ENCODE results near the gene PRPF6. TPM values are rescaled to one million over a fixed set of nuclear protein-coding genes. Genes with fewer than 3 reads are reported as not detected.

PRPF6 gene
- polyA plus RNA-seq, 2 of the 4 experiments (the other 2 are of a cell fraction), result 42.8 to 47.2 TPM

GRCh38 chr20:64076061-64076997 is 95.4 kb downstream of the PRPF6 start:
- H3K9me3 ChIP-seq, result no peaks in the 10 kb centered on the region
- no peak for DNase-seq (ENCODE audit: low read depth in 1 of 2, low spot score in 1 of 2)
- no peak for FAIRE-seq
- H3K4me3 ChIP-seq, result no peak overlapping the region
- 98% methylated on average over 13 of the region's 22 CpGs for WGBS (ENCODE audit: missing lambda C conversion rate)
- H3K4me2 ChIP-seq, result no peak overlapping the region
- no peak for ATAC-seq
- no peak for TF ChIP-seq BHLHE40 (IDR thresholded peaks at IDR 0.05; ENCODE audit: low read depth, low read length)
- no peak overlapping the region for H3K27ac ChIP-seq
- POLR2A ChIA-PET, result interaction anchor here (0.6 kb wide), 1 partner anchor 166 kb away, joined by 4 read pairs; no protein-coding TSS in a partner anchor
- peaks cover 21% of the 10 kb centered on the region for H3K4me1 ChIP-seq
- CTCF ChIA-PET, result interaction anchor here (0.6 to 2.9 kb wide), 10 partner anchors 16 to 90 kb away, joined by 3 to 11 read pairs (median 4); no protein-coding TSS in a partner anchor

GRCh38 chr20:64077094-64077493 is 96.2 kb downstream of the PRPF6 start:
- FAIRE-seq (no peak), ATAC-seq (no peak), DNase-seq (ENCODE audit: low read depth in 1 of 2, low spot score in 1 of 2) (no peak)
- ChIA-PET CTCF (interaction anchor here (0.8 to 2.9 kb wide), 4 partner anchors 25 to 69 kb away, joined by 3 to 11 read pairs (median 4); no protein-coding TSS in a partner anchor), POLR2A (no interaction called here)
- Histone ChIP-seq H3K4me1 (peaks cover 21% of the 10 kb centered on the region), H3K4me3 (no peak overlapping the region), H3K9me3 (no peaks in the 10 kb centered on the region), H3K4me2 (no peak overlapping the region), H3K27ac (no peak overlapping the region)
- WGBS (ENCODE audit: missing lambda C conversion rate), result 91% methylated on average over 8 of the region's 8 CpGs
- TF ChIP-seq CBX8 (IDR thresholded peaks at IDR 0.05) (no peak), PHF8 (IDR thresholded peaks at IDR 0.05; ENCODE audit: borderline replicate concordance, low read depth) (no peak), ZFP36 (IDR thresholded peaks at IDR 0.05; ENCODE audit: borderline replicate concordance, partially characterized antibody) (no peak), POLR2A (IDR thresholded peaks at IDR 0.05; ENCODE audit: low read length) (no peak), ZNF302 (CRISPR knock-in tag; IDR thresholded peaks at IDR 0.05) (no peak), HOXB5 (CRISPR knock-in tag; IDR thresholded peaks at IDR 0.05) (no peak), RCOR1 (IDR thresholded peaks at IDR 0.05; ENCODE audit: low read depth, low read length) (no peak), USF2 (IDR thresholded peaks at IDR 0.05) (no peak), MAX (IDR thresholded peaks at IDR 0.05) (no peak), HMGXB4 (CRISPR knock-in tag; IDR thresholded peaks at IDR 0.05; ENCODE audit: borderline replicate concordance) (no peak), EHMT2 (IDR thresholded peaks at IDR 0.05; ENCODE audit: low read depth) (no peak), CHD2 (IDR thresholded peaks at IDR 0.05; ENCODE audit: low read length, partially characterized antibody) (no peak)

GRCh38 chr20:64077541-64077875 is 96.6 kb downstream of the PRPF6 start:
- DNase-seq (ENCODE audit: low read depth in 1 of 2, low spot score in 1 of 2), result no peak
- no peak overlapping the region; the same call in 2 of the 3 replicates for H3K4me2 ChIP-seq
- CTCF ChIA-PET, result interaction anchor here (0.6 to 4.4 kb wide), 5 partner anchors 8 to 43 kb away, joined by 3 to 34 read pairs (median 4); no protein-coding TSS in a partner anchor
- no peak for FAIRE-seq
- no peak overlapping the region for H3K27ac ChIP-seq
- POLR2A ChIA-PET, result no interaction called here
- 89% methylated on average over 6 of the region's 7 CpGs for WGBS (ENCODE audit: missing lambda C conversion rate)
- H3K4me1 ChIP-seq, result peaks cover 21% of the 10 kb centered on the region
- no peak for ATAC-seq
- H3K9me3 ChIP-seq, result no peaks in the 10 kb centered on the region
- H3K4me3 ChIP-seq, result no peak overlapping the region
- TF ChIP-seq RFX5 (IDR thresholded peaks at IDR 0.05), result no peak
- no peak for TF ChIP-seq EP300 (IDR thresholded peaks at IDR 0.05)
- TF ChIP-seq CTCF (IDR thresholded peaks at IDR 0.05), result no peak
- no peak for TF ChIP-seq POLR2A (IDR thresholded peaks at IDR 0.05; ENCODE audit: low read length)
- TF ChIP-seq FOSL2 (IDR thresholded peaks at IDR 0.05), result no peak
- no peak for TF ChIP-seq FOSL2 (CRISPR knock-in tag; IDR thresholded peaks at IDR 0.05)
- TF ChIP-seq CHD4 (IDR thresholded peaks at IDR 0.05; ENCODE audit: borderline replicate concordance), result no peak
- TF ChIP-seq ELK1 (IDR thresholded peaks at IDR 0.05; ENCODE audit: low read depth, low read length), result no peak
- no peak for TF ChIP-seq REST (IDR thresholded peaks at IDR 0.05)
- no peak for TF ChIP-seq GATA3 (IDR thresholded peaks at IDR 0.05; ENCODE audit: borderline replicate concordance)
- no peak for TF ChIP-seq NR3C1 (IDR thresholded peaks at IDR 0.05)
- no peak for TF ChIP-seq BHLHE40 (IDR thresholded peaks at IDR 0.05; ENCODE audit: low read depth, low read length)
